Trophoblast cell (in vitro differentiated cells and primary cell): Measurements from ENCODE around the gene USP32.

Source experiments
- DNase-seq, 2 donors: peaks; one replicate each; pipeline ENCODE4 v3.0.0-alpha.2; 2016
- H2AFZ ChIP-seq: 2 replicates; pipeline ENCODE4 v1.6.1; 2013; ENCODE audit warnings: low read length, moderate library complexity, mild to moderate bottlenecking; ENCODE audit not compliant: insufficient read depth, poor library complexity
- H2AK5ac ChIP-seq: 2 replicates; pipeline ENCODE4 v1.6.1; 2013; ENCODE audit warnings: mild to moderate bottlenecking, low read length
- H2BK120ac ChIP-seq: 2 replicates; pipeline ENCODE4 v1.6.1; 2013; ENCODE audit warnings: low read length, mild to moderate bottlenecking, moderate library complexity; ENCODE audit not compliant: insufficient read depth, poor library complexity
- H2BK12ac ChIP-seq: 2 replicates; pipeline ENCODE4 v1.6.1; 2013; ENCODE audit warnings: mild to moderate bottlenecking, low read length, moderate library complexity
- H2BK5ac ChIP-seq: 2 replicates; pipeline ENCODE4 v1.6.1; 2013; ENCODE audit warnings: low read length, low read depth, moderate library complexity, mild to moderate bottlenecking; ENCODE audit not compliant: poor library complexity
- H3K14ac ChIP-seq: 2 replicates; pipeline ENCODE4 v1.6.1; 2013; ENCODE audit warnings: mild to moderate bottlenecking, low read length
- H3K18ac ChIP-seq: 2 replicates; pipeline ENCODE4 v1.6.1; 2013; ENCODE audit warnings: mild to moderate bottlenecking, low read length
- H3K23ac ChIP-seq: 2 replicates; pipeline ENCODE4 v1.6.1; 2013; ENCODE audit warnings: low read length
- H3K27ac ChIP-seq: 2 replicates; pipeline ENCODE4 v1.5.1; 2013; ENCODE audit warnings: low read depth, mild to moderate bottlenecking, inconsistent platforms, low read length, moderate library complexity
- H3K27me3 ChIP-seq: 2 replicates; pipeline ENCODE4 v1.6.1; 2013; ENCODE audit warnings: inconsistent platforms, mild to moderate bottlenecking, low read length, moderate library complexity; ENCODE audit not compliant: insufficient read depth
- H3K36me3 ChIP-seq, 2 experiments: 1 replicate in 1 of 2; 2 replicates in 1 of 2; pipeline ENCODE4 v1.6.1; 2013; ENCODE audit warnings: low read length in 2 of 2, mild to moderate bottlenecking in 2 of 2, moderate library complexity in 1 of 2; ENCODE audit not compliant: insufficient read depth in 2 of 2, control insufficient read depth in 1 of 2
- H3K4ac ChIP-seq: 2 replicates; pipeline ENCODE4 v1.6.1; 2013; ENCODE audit warnings: low read depth, mild to moderate bottlenecking, low read length, moderate library complexity
- H3K4me1 ChIP-seq, 2 experiments: 1 replicate in 1 of 2; 2 replicates in 1 of 2; pipeline ENCODE4 v1.6.1; 2013; ENCODE audit warnings: low read length in 2 of 2, mild to moderate bottlenecking in 2 of 2, moderate library complexity in 1 of 2; ENCODE audit not compliant: insufficient read depth in 2 of 2, control insufficient read depth in 1 of 2
- H3K4me2 ChIP-seq: 2 replicates; pipeline ENCODE4 v1.6.1; 2013; ENCODE audit warnings: inconsistent platforms, mild to moderate bottlenecking, low read length, moderate library complexity
- H3K4me3 ChIP-seq: 2 replicates; pipeline ENCODE4 v1.5.1; 2013; ENCODE audit warnings: mild to moderate bottlenecking, low read depth, low read length, inconsistent platforms
- H3K79me1 ChIP-seq: one replicate; pipeline ENCODE4 v1.6.1; 2013; ENCODE audit warnings: low read length
- H3K79me2 ChIP-seq: 2 replicates; pipeline ENCODE4 v1.6.1; 2013; ENCODE audit warnings: low read length, mild to moderate bottlenecking; ENCODE audit not compliant: control insufficient read depth, insufficient read depth, poor library complexity
- H3K9ac ChIP-seq: 2 replicates; pipeline ENCODE4 v1.6.1; 2013; ENCODE audit warnings: mild to moderate bottlenecking, low read length
- H3K9me3 ChIP-seq: 2 replicates; pipeline ENCODE4 v1.6.1; 2013; ENCODE audit warnings: low read depth, mild to moderate bottlenecking, control low read depth, inconsistent platforms, low read length; ENCODE audit not compliant: insufficient read depth
- H4K12ac ChIP-seq: 2 replicates; pipeline ENCODE4 v1.6.1; 2013; ENCODE audit warnings: low read depth, mild to moderate bottlenecking, low read length, moderate library complexity
- H4K8ac ChIP-seq: 2 replicates; pipeline ENCODE4 v1.6.1; 2013; ENCODE audit warnings: low read depth, mild to moderate bottlenecking, low read length, moderate library complexity
- H4K91ac ChIP-seq: one replicate; pipeline ENCODE4 v1.6.1; 2013; ENCODE audit warnings: low read depth, mild to moderate bottlenecking, low read length, moderate library complexity
- WGBS: extraction: QIAGEN DNeasy Blood & Tissue Kit; methylation state at CpG from one replicate; pipeline ENCODE4 v1.1.7; 2013; ENCODE audit warnings: missing lambda C conversion rate; ENCODE audit not compliant: insufficient read length, insufficient coverage; ENCODE audit errors: extremely low coverage; 5-methylcytosine and 5-hydroxymethylcytosine counted together

The USP32 gene

DNA sequence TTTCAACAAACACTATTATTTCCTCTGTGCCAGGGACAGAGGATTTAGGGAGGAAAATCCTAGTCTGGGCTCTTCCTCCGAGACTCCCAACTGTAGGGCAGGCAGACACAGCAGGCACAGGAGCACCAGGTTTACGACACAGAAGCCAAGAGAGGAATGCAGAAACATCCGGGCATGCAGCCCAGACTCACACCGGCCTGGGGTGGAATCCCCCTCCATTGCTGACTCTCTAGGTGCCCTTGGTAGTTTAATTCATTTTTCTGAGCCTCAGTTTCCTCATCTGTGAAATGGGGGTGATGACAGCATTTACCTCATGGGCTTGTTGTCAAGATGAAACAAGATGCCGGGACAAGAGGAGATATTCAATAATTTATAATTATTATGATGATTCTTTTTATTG, 227.2 kb downstream of the USP32 start:
- Histone ChIP-seq H2AK5ac (no peak overlapping the region), H3K14ac (no peak overlapping the region), H3K4ac (no peak overlapping the region), H2BK120ac (no peak overlapping the region), H2BK5ac (no peak overlapping the region), H3K4me2 (no peak overlapping the region), H2AFZ (no peak overlapping the region), H3K9ac (no peak overlapping the region), H2BK12ac (no peak overlapping the region), H4K12ac (no peak overlapping the region), H3K9me3 (no peaks in the 10 kb centered on the region), H3K18ac (no peak overlapping the region), H3K4me3 (no peak overlapping the region), H3K36me3 (no peaks in the 10 kb centered on the region), H3K27me3 (no peaks in the 10 kb centered on the region), H3K79me2 (no peaks in the 10 kb centered on the region), H3K27ac (no peak overlapping the region), H4K91ac (no peak overlapping the region), H3K4me1 (peaks cover 0 to 5% of the 10 kb centered on the region in 2 experiments), H3K23ac (no peak overlapping the region), H3K79me1 (no peaks in the 10 kb centered on the region), H4K8ac (no peak overlapping the region)
- WGBS = no CpG with 5 or more reads among the region's 5 CpGs
- no peak for DNase-seq

DNA sequence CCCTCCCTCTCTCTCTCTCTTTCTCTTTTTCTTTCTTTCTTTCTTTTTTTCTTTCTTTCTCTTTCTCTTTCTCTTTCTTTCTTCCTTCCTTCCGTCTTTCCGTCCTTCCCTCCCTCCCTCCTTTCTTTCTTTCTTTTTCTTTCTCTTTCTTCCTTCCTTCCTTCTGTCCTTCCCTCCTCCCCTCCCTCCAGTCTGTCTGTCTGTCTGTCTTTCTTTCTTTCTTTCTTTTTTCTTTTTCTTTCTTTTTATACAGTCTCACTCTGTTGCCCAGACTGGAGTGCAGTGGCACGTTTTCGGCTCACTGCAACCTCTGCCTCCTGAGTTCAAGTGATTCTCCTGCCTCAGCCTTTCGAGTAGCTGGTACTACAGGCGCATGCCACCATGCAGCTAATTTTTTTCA, 227.8 kb downstream of the USP32 start:
- no CpG with 5 or more reads among the region's 6 CpGs for WGBS

DNA sequence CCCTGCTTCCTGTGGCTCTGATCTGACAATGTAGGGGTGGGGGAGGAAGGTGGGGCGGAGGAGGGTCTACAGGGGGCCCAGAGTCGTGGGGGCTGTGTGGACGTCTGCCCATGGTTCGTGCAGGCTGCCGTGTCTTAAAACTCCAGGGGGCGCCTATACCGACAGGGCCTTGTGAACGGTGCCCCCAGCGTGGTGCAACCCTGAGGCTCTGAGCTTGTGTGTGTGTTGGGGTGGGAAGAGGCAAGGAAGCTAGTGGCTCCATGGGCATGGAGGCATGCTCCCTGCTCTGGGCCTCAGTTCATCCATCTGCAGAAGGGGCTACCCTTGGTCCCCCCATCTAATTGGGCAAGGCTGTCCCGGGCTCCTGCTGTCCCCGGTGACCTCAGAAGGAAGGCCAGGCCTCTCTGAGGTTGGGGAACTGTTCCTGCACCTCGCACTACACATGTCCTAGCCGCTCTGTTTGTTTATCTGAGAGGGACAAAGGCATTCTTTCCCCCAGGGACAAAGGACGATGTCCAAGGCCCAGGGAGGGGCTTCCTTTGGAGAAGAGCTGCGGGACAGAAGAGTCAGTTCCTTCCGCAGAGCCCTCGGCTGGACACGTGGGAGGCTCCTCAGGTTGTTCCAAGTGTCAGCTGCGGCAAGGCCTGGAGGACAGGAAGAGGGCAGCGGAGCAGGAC, 228.7 kb downstream of the USP32 start:
- Histone ChIP-seq H4K12ac (no peak overlapping the region), H3K27me3 (no peaks in the 10 kb centered on the region), H3K27ac (no peak overlapping the region), H2AFZ (peak overlapping the region; percentile 13), H3K18ac (no peak overlapping the region), H2AK5ac (no peak overlapping the region), H3K4me3 (no peak overlapping the region), H3K9ac (no peak overlapping the region), H4K91ac (no peak overlapping the region), H3K36me3 (no peaks in the 10 kb centered on the region), H3K9me3 (no peaks in the 10 kb centered on the region), H3K4me2 (no peak overlapping the region), H2BK120ac (no peak overlapping the region), H3K79me1 (no peaks in the 10 kb centered on the region), H2BK5ac (no peak overlapping the region), H3K14ac (no peak overlapping the region), H2BK12ac (no peak overlapping the region), H3K4me1 (peaks cover 0 to 3% of the 10 kb centered on the region in 2 experiments), H3K4ac (no peak overlapping the region), H4K8ac (no peak overlapping the region), H3K79me2 (no peaks in the 10 kb centered on the region), H3K23ac (no peak overlapping the region)
- no CpG with 5 or more reads among the region's 20 CpGs for WGBS
- DNase-seq = peak in 1 of 2 donors; percentile 35

More for the DNA sequence above, 227.8 kb downstream of the USP32 start:
- Histone ChIP-seq H3K4me3 (no peak overlapping the region), H3K4ac (no peak overlapping the region), H2BK5ac (no peak overlapping the region), H3K36me3 (no peaks in the 10 kb centered on the region), H2AK5ac (no peak overlapping the region), H3K18ac (no peak overlapping the region), H3K27ac (no peak overlapping the region), H3K9ac (no peak overlapping the region), H2BK12ac (no peak overlapping the region), H3K9me3 (no peaks in the 10 kb centered on the region), H3K79me1 (no peaks in the 10 kb centered on the region), H3K79me2 (no peaks in the 10 kb centered on the region), H3K23ac (no peak overlapping the region), H4K12ac (no peak overlapping the region), H3K4me2 (no peak overlapping the region), H4K91ac (no peak overlapping the region), H3K14ac (no peak overlapping the region), H2AFZ (no peak overlapping the region), H4K8ac (no peak overlapping the region), H3K27me3 (no peaks in the 10 kb centered on the region), H2BK120ac (no peak overlapping the region), H3K4me1 (peaks cover 0 to 5% of the 10 kb centered on the region in 2 experiments)
- DNase-seq = no peak

DNA sequence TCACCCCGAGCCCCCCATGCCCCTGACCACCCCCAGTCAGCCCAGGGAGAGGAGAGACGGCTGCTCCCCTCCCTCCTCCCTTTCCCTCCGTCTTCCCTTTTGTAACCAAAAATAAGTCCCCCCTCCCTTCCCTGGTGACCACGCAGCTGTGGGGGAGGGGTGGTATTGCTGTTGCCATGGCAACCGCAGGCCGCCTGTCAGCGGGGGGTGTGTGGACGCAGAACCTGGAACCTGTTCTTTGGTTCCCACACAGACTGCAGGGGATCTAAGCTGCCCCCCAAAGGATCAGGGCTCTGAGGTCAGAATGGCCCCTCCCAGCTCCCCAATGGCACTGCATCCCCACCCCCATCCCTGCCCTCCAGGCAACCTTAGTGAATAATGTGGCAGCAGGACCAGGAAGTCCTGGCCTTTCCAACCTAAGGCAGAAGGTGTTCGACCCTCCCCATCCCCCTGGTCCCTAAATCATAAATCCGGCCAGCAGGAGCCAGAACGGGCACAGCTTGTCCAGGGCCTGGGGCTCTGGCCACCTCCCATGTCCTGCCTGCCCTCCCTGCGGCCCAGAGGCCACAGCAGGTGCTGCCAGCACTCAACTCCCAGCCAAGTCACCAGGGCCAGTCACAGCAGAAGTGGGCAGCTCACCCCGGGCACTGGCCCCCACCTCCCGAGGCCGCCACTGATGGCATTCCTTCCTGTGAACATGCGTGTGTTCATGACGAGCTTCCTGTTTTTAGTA, 230.2 kb downstream of the USP32 start:
- Histone ChIP-seq H3K27ac (no peak overlapping the region), H3K4me3 (no peak overlapping the region), H3K18ac (no peak overlapping the region), H3K27me3 (no peaks in the 10 kb centered on the region), H2BK120ac (no peak overlapping the region), H2BK12ac (no peak overlapping the region), H2AFZ (no peak overlapping the region), H3K9me3 (no peaks in the 10 kb centered on the region), H3K36me3 (no peaks in the 10 kb centered on the region), H4K8ac (no peak overlapping the region), H3K79me2 (no peaks in the 10 kb centered on the region), H2AK5ac (no peak overlapping the region), H3K23ac (no peak overlapping the region), H2BK5ac (no peak overlapping the region), H3K14ac (no peak overlapping the region), H3K4me2 (no peak overlapping the region), H3K79me1 (no peaks in the 10 kb centered on the region), H3K4me1 (peaks cover 0 to 3% of the 10 kb centered on the region in 2 experiments), H4K12ac (no peak overlapping the region), H3K9ac (no peak overlapping the region), H3K4ac (no peak overlapping the region), H4K91ac (no peak overlapping the region)
- no peak for DNase-seq
- WGBS = no CpG with 5 or more reads among the region's 17 CpGs
